ACC112 (cell line): Measurements from ENCODE around the gene POLK.

Source experiments
- H2AFZ ChIP-seq: fragments of 200-600 bp; sonication (generic); one replicate; pipeline ENCODE4 v1.6.0; 2017; ENCODE audit warnings: antibody characterized with exemption, low read length; ENCODE audit not compliant: unreplicated experiment
- H3K27ac ChIP-seq: fragments of 200-600 bp; sonication (generic); 2 replicates; pipeline ENCODE4 v1.5.1; 2014; ENCODE audit warnings: low read depth, mild to moderate bottlenecking, antibody characterized with exemption, low read length, moderate library complexity
- H3K27me3 ChIP-seq: fragments of 200-600 bp; sonication (generic); 2 replicates; pipeline ENCODE4 v1.6.1; 2014; ENCODE audit warnings: mild to moderate bottlenecking, antibody characterized with exemption, low read length, moderate library complexity, mixed read lengths; ENCODE audit not compliant: insufficient read depth
- H3K36me3 ChIP-seq: fragments of 200-600 bp; sonication (generic); 2 replicates; pipeline ENCODE4 v1.6.1; 2016; ENCODE audit warnings: mild to moderate bottlenecking, antibody characterized with exemption, low read length, moderate library complexity, mixed read lengths; ENCODE audit not compliant: insufficient read depth
- H3K4me1 ChIP-seq: fragments of 200-600 bp; sonication (generic); one replicate; pipeline ENCODE4 v1.6.1; 2016; ENCODE audit warnings: low read length, mixed read lengths; ENCODE audit not compliant: insufficient read depth, unreplicated experiment, control insufficient read depth
- H3K4me3 ChIP-seq: fragments of 200-600 bp; sonication (generic); 2 replicates; pipeline ENCODE4 v1.5.1; 2014; ENCODE audit warnings: mild to moderate bottlenecking, low read depth, low read length
- H3K79me2 ChIP-seq: fragments of 200-600 bp; sonication (generic); one replicate; pipeline ENCODE4 v1.6.0; 2016; ENCODE audit warnings: low read length; ENCODE audit not compliant: control insufficient read depth, unreplicated experiment, insufficient read depth

Gene POLK

GRCh38 chr5:75511435-75512382 lies at the start of gene POLK, which contains the start of gene CERT1:
Gene POLK (plus strand): TSS chr5:75511891.
Gene CERT1 (minus strand): TSS chr5:75511629. CDS start chr5:75511207, 422 bp downstream.
- Histone ChIP-seq H3K4me1 (peaks cover 27% of the 10 kb centered on the region), H3K4me3 (peak within 1 kb of the TSS; percentile 84), H3K79me2 (peaks cover 93% of the 10 kb centered on the region), H3K27me3 (no peaks in the 10 kb centered on the region), H3K36me3 (0 out of 2 replicates have a peak, but pooled peaks cover 5% of the 10 kb centered on the region), H2AFZ (peak within 1 kb of the TSS; percentile 77), H3K27ac (peak within 1 kb of the TSS; percentile 71)

- Histone ChIP-seq H3K27me3 (no peaks in the 10 kb centered on the region), H3K27ac (no peak overlapping the region), H3K4me3 (no peak overlapping the region), H2AFZ (no peak overlapping the region), H3K79me2 (peaks cover 47% of the 10 kb centered on the region), H3K36me3 (peaks cover 12% of the 10 kb centered on the region), H3K4me1 (peaks cover 4% of the 10 kb centered on the region)
Measured at GRCh38 chr5:75463726-75464125, 48.0 kb upstream of the POLK start.

GRCh38 chr5:75465480-75465879 lies 46.2 kb upstream of the POLK start:
- H3K4me3 ChIP-seq: no peak overlapping the region
- no peaks in the 10 kb centered on the region for H3K27me3 ChIP-seq
- H2AFZ ChIP-seq: no peak overlapping the region
- peaks cover 4% of the 10 kb centered on the region for H3K4me1 ChIP-seq
- H3K79me2 ChIP-seq: peaks cover 46% of the 10 kb centered on the region
- no peak overlapping the region for H3K27ac ChIP-seq
- H3K36me3 ChIP-seq: peaks cover 9% of the 10 kb centered on the region

- no peak overlapping the region for H2AFZ ChIP-seq
- H3K4me3 ChIP-seq: no peak overlapping the region
- no peak overlapping the region for H3K27ac ChIP-seq
- peaks cover 9% of the 10 kb centered on the region for H3K36me3 ChIP-seq
- peaks cover 2% of the 10 kb centered on the region for H3K4me1 ChIP-seq
- peaks cover 47% of the 10 kb centered on the region for H3K79me2 ChIP-seq
- H3K27me3 ChIP-seq: no peaks in the 10 kb centered on the region
Measured at GRCh38 chr5:75466006-75466716, 45.5 kb upstream of the POLK start.

GRCh38 chr5:75468593-75468992 lies 43.1 kb upstream of the POLK start:
- H3K4me3 ChIP-seq: no peak overlapping the region
- H3K4me1 ChIP-seq: no peaks in the 10 kb centered on the region
- no peak overlapping the region for H3K27ac ChIP-seq
- peaks cover 9% of the 10 kb centered on the region for H3K36me3 ChIP-seq
- H3K27me3 ChIP-seq: no peaks in the 10 kb centered on the region
- peaks cover 61% of the 10 kb centered on the region for H3K79me2 ChIP-seq
- H2AFZ ChIP-seq: no peak overlapping the region

GRCh38 chr5:75469017-75469416 lies 42.7 kb upstream of the POLK start:
- no peaks in the 10 kb centered on the region for H3K4me1 ChIP-seq
- no peak overlapping the region for H3K27ac ChIP-seq
- H3K27me3 ChIP-seq: no peaks in the 10 kb centered on the region
- H3K4me3 ChIP-seq: no peak overlapping the region
- no peak overlapping the region for H2AFZ ChIP-seq
- peaks cover 61% of the 10 kb centered on the region for H3K79me2 ChIP-seq
- H3K36me3 ChIP-seq: peaks cover 9% of the 10 kb centered on the region

GRCh38 chr5:75471193-75471592 lies 40.5 kb upstream of the POLK start:
- Histone ChIP-seq H2AFZ (no peak overlapping the region), H3K36me3 (peaks cover 9% of the 10 kb centered on the region), H3K27ac (no peak overlapping the region), H3K27me3 (no peaks in the 10 kb centered on the region), H3K79me2 (peaks cover 61% of the 10 kb centered on the region), H3K4me3 (no peak overlapping the region), H3K4me1 (no peaks in the 10 kb centered on the region)

- no peak overlapping the region for H2AFZ ChIP-seq
- H3K79me2 ChIP-seq: peaks cover 54% of the 10 kb centered on the region
- no peaks in the 10 kb centered on the region for H3K27me3 ChIP-seq
- peaks cover 8% of the 10 kb centered on the region for H3K36me3 ChIP-seq
- no peaks in the 10 kb centered on the region for H3K4me1 ChIP-seq
- H3K27ac ChIP-seq: no peak overlapping the region
- no peak overlapping the region for H3K4me3 ChIP-seq
Measured at GRCh38 chr5:75472973-75473372, 38.7 kb upstream of the POLK start.

- Histone ChIP-seq H3K79me2 (peaks cover 49% of the 10 kb centered on the region), H3K27ac (no peak overlapping the region), H2AFZ (no peak overlapping the region), H3K4me3 (no peak overlapping the region), H3K36me3 (peaks cover 4% of the 10 kb centered on the region; the same call in 1 of the 2 replicates), H3K27me3 (no peaks in the 10 kb centered on the region), H3K4me1 (no peaks in the 10 kb centered on the region)
Measured at GRCh38 chr5:75473463-75473862, 38.2 kb upstream of the POLK start.

GRCh38 chr5:75475364-75475763 lies 36.3 kb upstream of the POLK start:
- H3K4me1 ChIP-seq: no peaks in the 10 kb centered on the region
- no peak overlapping the region for H2AFZ ChIP-seq
- H3K27me3 ChIP-seq: no peaks in the 10 kb centered on the region
- no peaks in the 10 kb centered on the region for H3K36me3 ChIP-seq
- H3K4me3 ChIP-seq: no peak overlapping the region
- H3K27ac ChIP-seq: no peak overlapping the region
- H3K79me2 ChIP-seq: peaks cover 49% of the 10 kb centered on the region
